H1 (cell line): Measurements from ENCODE around the gene CHST11. TPM values are rescaled to one million over a fixed set of nuclear protein-coding genes. Genes with fewer than 3 reads are reported as not detected.
A peak's percentile ranks its signal among the peaks of the same experiment; 100 is the strongest.

ENCODE experiments used
- CTCF ChIA-PET: fragments of 300-600 bp; sonication (Branson Sonifier 250); formaldehyde crosslinking; loops from one replicate; lab custom pipeline; 2021; ENCODE audit not compliant: partially characterized antibody; lab: Charles Lee
- POLR2A ChIA-PET: fragments of 300-600 bp; sonication (Branson Sonifier 250); formaldehyde crosslinking; loops from one replicate; lab custom pipeline; 2021; ENCODE audit warnings: inconsistent platforms; ENCODE audit not compliant: partially characterized antibody; lab: Charles Lee
- DNase-seq, 2 experiments: peaks; one replicate each; pipeline versions ENCODE4 v3.0.0 to v3.0.0-alpha.2; 2010 to 2022; ENCODE audit warnings: low spot score in 2 of 2, low read depth in 1 of 2, mixed read lengths in 1 of 2
- FAIRE-seq: peaks from 2 replicates; lab custom pipeline; 2011; peaks lifted over from hg19 to GRCh38; lab: Jason Lieb, UNC
- H2AFZ ChIP-seq: 2 replicates; pipeline ENCODE4 v1.8.1; 2012; ENCODE audit warnings: low read length, inconsistent platforms
- H2AK5ac ChIP-seq: 2 replicates; pipeline ENCODE4 v1.6.1; 2013; ENCODE audit warnings: low read depth, low read length
- H2BK120ac ChIP-seq: replicated peaks from 2 replicates; pipeline ENCODE3; 2013; ENCODE audit warnings: low read depth, low read length, inconsistent platforms
- H2BK12ac ChIP-seq: 2 replicates; pipeline ENCODE4 v1.6.1; 2013; ENCODE audit warnings: low read depth, low read length
- H2BK15ac ChIP-seq: 2 replicates; pipeline ENCODE4 v1.6.1; 2013; ENCODE audit warnings: low read length
- H2BK20ac ChIP-seq: 2 replicates; pipeline ENCODE4 v1.6.1; 2013; ENCODE audit warnings: low read length
- H2BK5ac ChIP-seq: 2 replicates; pipeline ENCODE4 v1.6.1; 2013; ENCODE audit warnings: low read depth, low read length
- H3K14ac ChIP-seq: 2 replicates; pipeline ENCODE4 v1.6.1; 2013; ENCODE audit warnings: inconsistent platforms; ENCODE audit not compliant: insufficient read length
- H3K18ac ChIP-seq: 2 replicates; pipeline ENCODE4 v1.6.1; 2013; ENCODE audit warnings: low read length; ENCODE audit errors: extremely low read depth
- H3K23ac ChIP-seq: 2 replicates; pipeline ENCODE4 v1.6.1; 2013; ENCODE audit warnings: inconsistent platforms; ENCODE audit not compliant: insufficient read length
- H3K23me2 ChIP-seq: 2 replicates; pipeline ENCODE4 v1.6.1; 2013; ENCODE audit warnings: low read depth, low read length
- H3K27ac ChIP-seq: 2 replicates; pipeline ENCODE4 v1.6.1; 2011; ENCODE audit warnings: low read depth, low read length, inconsistent platforms
- H3K27me3 ChIP-seq, 4 experiments: replicated peaks in 1 of 4; 1 replicate in 1 of 4; 2 replicates in 3 of 4; pipeline versions ENCODE4 v1.6.1 to v1.8.1; 2011 to 2013; ENCODE audit warnings: low read length in 3 of 4, mild to moderate bottlenecking in 3 of 4, inconsistent platforms in 2 of 4, mixed read lengths in 2 of 4, moderate library complexity in 1 of 4; ENCODE audit not compliant: control insufficient read depth in 3 of 4, insufficient read depth in 3 of 4; ENCODE audit errors: extremely low read depth in 1 of 4
- H3K36me3 ChIP-seq, 4 experiments: 2 replicates each; pipeline versions ENCODE4 v1.6.1 to v1.8.1; 2011 to 2013; ENCODE audit warnings: mild to moderate bottlenecking in 4 of 4, low read length in 3 of 4, moderate library complexity in 2 of 4, control low read depth in 1 of 4, inconsistent platforms in 1 of 4; ENCODE audit not compliant: insufficient read depth in 4 of 4, control insufficient read depth in 2 of 4
- H3K4ac ChIP-seq: replicated peaks from 2 replicates; pipeline ENCODE3; 2013; ENCODE audit warnings: low read length, low read depth, mixed read lengths, inconsistent platforms; ENCODE audit not compliant: insufficient read length
- H3K4me1 ChIP-seq, 4 experiments: replicated peaks in 1 of 4; 1 replicate in 1 of 4; 2 replicates in 3 of 4; pipeline versions ENCODE4 v1.6.1 to v1.8.1; 2011 to 2013; ENCODE audit warnings: low read length in 3 of 4, inconsistent platforms in 2 of 4, mixed read lengths in 1 of 4; ENCODE audit not compliant: insufficient read depth in 4 of 4, control insufficient read depth in 3 of 4
- H3K4me2 ChIP-seq, 2 experiments: 2 replicates each; pipeline versions ENCODE4 v1.6.1 to v1.8.1; 2011 to 2013; ENCODE audit warnings: low read depth in 2 of 2, low read length in 2 of 2, control low read depth in 1 of 2, inconsistent platforms in 1 of 2, mild to moderate bottlenecking in 1 of 2; ENCODE audit not compliant: insufficient read depth in 1 of 2
- H3K4me3 ChIP-seq, 4 experiments: fragments of 200-600, 300-600 bp in 1 of 4; sonication (generic), shearing (Covaris generic), sonication (Bioruptor Twin) in 1 of 4; 2 replicates each; pipeline versions ENCODE4 v1.5.1 to v1.8.1; 2011 to 2016; ENCODE audit warnings: low read length in 4 of 4, low read depth in 3 of 4, control low read depth in 2 of 4, inconsistent platforms in 2 of 4, mild to moderate bottlenecking in 2 of 4, mixed read lengths in 1 of 4, moderate library complexity in 1 of 4; ENCODE audit not compliant: insufficient read depth in 2 of 4; ENCODE audit errors: extremely low read depth in 1 of 4
- H3K56ac ChIP-seq: replicated peaks from 2 replicates; pipeline ENCODE3; 2013; ENCODE audit warnings: low read depth, mild to moderate bottlenecking, mixed read lengths, low read length, inconsistent platforms; ENCODE audit not compliant: insufficient read length
- H3K79me1 ChIP-seq: 2 replicates; pipeline ENCODE4 v1.6.1; 2013; ENCODE audit warnings: low read depth, low read length, control low read depth
- H3K79me2 ChIP-seq, 2 experiments: 2 replicates each; pipeline versions ENCODE4 v1.6.1 to v1.8.1; 2012 to 2013; ENCODE audit warnings: low read length in 2 of 2, mild to moderate bottlenecking in 2 of 2, inconsistent platforms in 1 of 2; ENCODE audit not compliant: insufficient read depth in 2 of 2, control insufficient read depth in 1 of 2
- H3K9ac ChIP-seq, 4 experiments: replicated peaks in 1 of 4; 1 replicate in 1 of 4; 2 replicates in 3 of 4; pipeline versions ENCODE4 v1.6.1 to v1.8.1; 2011 to 2013; ENCODE audit warnings: low read depth in 3 of 4, low read length in 3 of 4, control low read depth in 2 of 4, mild to moderate bottlenecking in 2 of 4, moderate library complexity in 2 of 4, inconsistent platforms in 1 of 4; ENCODE audit errors: extremely low read depth in 1 of 4
- H3K9me3 ChIP-seq, 2 experiments: 2 replicates each; pipeline versions ENCODE4 v1.6.1 to v1.8.1; 2012 to 2013; ENCODE audit warnings: mild to moderate bottlenecking in 2 of 2, moderate library complexity in 2 of 2, control low read depth in 1 of 2, inconsistent platforms in 1 of 2, low read depth in 1 of 2, low read length in 1 of 2, mixed read lengths in 1 of 2; ENCODE audit not compliant: insufficient read depth in 2 of 2
- H4K20me1 ChIP-seq, 2 experiments: replicated peaks in 1 of 2; 2 replicates each; pipeline versions ENCODE3 to v1.8.1; 2011 to 2013; ENCODE audit warnings: inconsistent platforms in 2 of 2, low read length in 2 of 2, mild to moderate bottlenecking in 1 of 2; ENCODE audit not compliant: insufficient read depth in 2 of 2, control insufficient read depth in 1 of 2
- H4K5ac ChIP-seq: 2 replicates; pipeline ENCODE4 v1.6.1; 2013; ENCODE audit warnings: low read length, low read depth, mixed read lengths, inconsistent platforms; ENCODE audit not compliant: insufficient read length
- H4K8ac ChIP-seq: 2 replicates; pipeline ENCODE4 v1.8.0; 2013; ENCODE audit warnings: mild to moderate bottlenecking, moderate library complexity, low read length, inconsistent platforms; ENCODE audit not compliant: insufficient read depth; ENCODE audit errors: extremely low read depth
- H4K91ac ChIP-seq: replicated peaks from 2 replicates; pipeline ENCODE3; 2013; ENCODE audit warnings: low read length, mixed read lengths, inconsistent platforms; ENCODE audit not compliant: insufficient read length
- FOSL1 ChIP-seq: IDR thresholded peaks from 2 replicates; pipeline ENCODE4 v1.6.1; 2011; ENCODE audit warnings: mild to moderate bottlenecking, low read depth, low read length, moderate library complexity; ENCODE audit not compliant: insufficient read depth
- WGBS, 2 experiments: shearing (Covaris generic) in 1 of 2; methylation state at CpG; one replicate each; pipeline versions ENCODE4 v1.1.6 to v1.1.7; 2013 to 2015; ENCODE audit warnings: low lambda C conversion rate in 2 of 2, mixed read lengths in 2 of 2, inconsistent platforms in 1 of 2, low coverage in 1 of 2, missing lambda C conversion rate in 1 of 2; ENCODE audit not compliant: insufficient replicate concordance in 2 of 2, insufficient coverage in 1 of 2, insufficient read length in 1 of 2; ENCODE audit errors: extremely low coverage in 1 of 2, missing lambda C conversion rate in 1 of 2; 5-methylcytosine and 5-hydroxymethylcytosine counted together
- polyA plus RNA-seq, 7 experiments: library from polyadenylated mRNA; depleted of rRNA in 3 of 7; stranded (reverse) in 5 of 7; unstranded in 2 of 7; fragments of >200 nt in 5 of 7; fragments of 200-250 nt in 2 of 7; gene quantifications; 1 replicate in 5 of 7; 2 replicates in 1 of 7; 4 replicates in 1 of 7; pipeline versions ENCODE4 v1.2.1 to v1.2.3, GENCODE V29; 2011 to 2013; ENCODE audit warnings: missing spikeins in 2 of 7, mixed read lengths in 2 of 7
- total RNA-seq: library from RNA; stranded (reverse); fragmentation: NEBNext Ultra II Directional; extraction: Animal tissue kit (Norgen Biotek cat#: 25700); gene quantifications from 2 replicates; pipeline ENCODE4 v1.2.1, GENCODE V29; 2021

The CHST11 gene
- total and polyA plus RNA-seq, 2 of the 8 experiments (the other 6 are each of a cell fraction or from before 2014, with no cell fraction given) = 14.4 to 20.8 TPM

DNA sequence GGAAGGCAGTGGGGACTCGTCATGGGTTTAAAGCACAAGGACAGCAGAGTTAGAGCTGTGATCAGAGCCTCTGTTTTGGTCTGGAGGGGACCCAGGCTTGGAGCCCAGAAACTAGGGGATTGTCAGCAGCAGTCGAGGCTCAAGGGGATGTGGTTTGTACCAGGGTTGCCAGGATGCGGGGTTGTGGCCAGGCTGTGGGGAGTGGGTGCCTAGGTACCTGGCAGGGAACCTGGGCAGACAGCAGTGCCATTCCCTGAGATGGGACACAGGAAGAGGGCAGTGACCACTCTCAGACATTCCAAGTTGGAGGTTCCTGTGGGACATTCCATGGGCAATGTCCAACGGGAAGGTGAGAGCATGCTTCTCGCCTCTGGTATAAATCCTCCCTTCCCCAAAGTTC lies 279.1 kb downstream of the CHST11 start:
- CTCF ChIA-PET = interaction anchor here (1.0 to 1.6 kb wide), 4 partner anchors 9 to 55 kb away, joined by 3 to 6 read pairs (median 4); no protein-coding TSS in a partner anchor

More for the DNA sequence above, 279.1 kb downstream of the CHST11 start:
- Histone ChIP-seq H3K4me3 (no peak overlapping the region), H2BK20ac (no peak overlapping the region), H2AK5ac (no peak overlapping the region), H4K91ac (no peak overlapping the region), H3K23me2 (no peaks in the 10 kb centered on the region), H3K56ac (no peak overlapping the region), H2BK120ac (no peak overlapping the region), H2BK5ac (no peak overlapping the region), H3K27me3 (no peaks in the 10 kb centered on the region), H3K79me2 (no peaks in the 10 kb centered on the region), H3K4ac (no peak overlapping the region), H3K14ac (no peak overlapping the region), H3K9me3 (no peaks in the 10 kb centered on the region), H3K4me2 (no peak overlapping the region), H4K5ac (no peak overlapping the region), H3K4me1 (peaks cover 0 to 11% (median 6%) of the 10 kb centered on the region in 4 experiments; a peak in 5 of 7 replicates), H2BK15ac (no peak overlapping the region)
- no peak for DNase-seq
- 76% methylated on average over 5 of the region's 5 CpGs; no CpG with 5 or more reads in 1 of the 2 experiments for WGBS, 2 experiments
- POLR2A ChIA-PET = interaction anchor here (0.5 to 1.4 kb wide), 2 partner anchors 11 to 636 kb away, joined by 3 read pairs; no protein-coding TSS in a partner anchor
- TF ChIP-seq FOSL1 = no peak
- TF ChIP-seq, all 59 proteins: peak for 0
- no peak overlapping the region for H3K27ac ChIP-seq
- H4K8ac ChIP-seq = no peak overlapping the region
- no peaks in the 10 kb centered on the region for H4K20me1 ChIP-seq
- no peak for FAIRE-seq
- H2AFZ ChIP-seq = no peak overlapping the region
- no peaks in the 10 kb centered on the region; a peak in 1 of 8 replicates for H3K36me3 ChIP-seq
- H3K9ac ChIP-seq = no peak overlapping the region
- 0 out of 2 replicates have a peak overlapping the region, but pooled peaks have one; percentile 33 for H2BK12ac ChIP-seq
- no peak overlapping the region for H3K18ac ChIP-seq
- H3K79me1 ChIP-seq = peaks cover 2% of the 10 kb centered on the region; the same call in 1 of the 2 replicates
- no peak overlapping the region for H3K23ac ChIP-seq
